Superior temporal gyrus (tissue), 1 donor: ENCODE results near the gene PLEKHG7.

Experiments used
- DNase-seq: peaks from one replicate; pipeline ENCODE4 v3.0.0-alpha.2; 2016; ENCODE audit errors: extremely low spot score

PLEKHG7 gene

DNA sequence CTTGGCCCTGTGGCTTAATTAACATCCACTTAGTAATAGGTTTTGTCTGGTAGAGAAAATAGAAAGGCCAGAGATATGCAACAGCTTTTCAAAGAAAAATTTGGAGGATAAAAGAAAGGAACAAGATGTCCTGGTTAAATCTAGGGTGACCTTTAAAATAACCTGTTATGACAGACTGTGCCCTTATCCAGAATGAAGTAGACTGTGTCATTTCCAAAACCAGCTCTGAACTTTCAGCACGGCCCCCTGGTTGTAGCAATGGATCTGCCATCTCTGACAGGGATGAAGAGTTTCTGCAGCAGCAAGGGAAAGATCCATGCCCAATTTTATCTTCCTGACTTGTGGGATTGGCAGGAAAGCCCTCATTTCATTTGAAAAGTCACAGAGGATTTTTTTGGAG, 5.1 kb downstream of the PLEKHG7 start:
- no peak for DNase-seq

- no peak for DNase-seq
These were observed 12.8 kb downstream of the PLEKHG7 start for GRCh38 chr12:92715625-92716024.

GRCh38 chr12:92717202-92717601, 14.4 kb downstream of the PLEKHG7 start:
- DNase-seq = no peak

DNA sequence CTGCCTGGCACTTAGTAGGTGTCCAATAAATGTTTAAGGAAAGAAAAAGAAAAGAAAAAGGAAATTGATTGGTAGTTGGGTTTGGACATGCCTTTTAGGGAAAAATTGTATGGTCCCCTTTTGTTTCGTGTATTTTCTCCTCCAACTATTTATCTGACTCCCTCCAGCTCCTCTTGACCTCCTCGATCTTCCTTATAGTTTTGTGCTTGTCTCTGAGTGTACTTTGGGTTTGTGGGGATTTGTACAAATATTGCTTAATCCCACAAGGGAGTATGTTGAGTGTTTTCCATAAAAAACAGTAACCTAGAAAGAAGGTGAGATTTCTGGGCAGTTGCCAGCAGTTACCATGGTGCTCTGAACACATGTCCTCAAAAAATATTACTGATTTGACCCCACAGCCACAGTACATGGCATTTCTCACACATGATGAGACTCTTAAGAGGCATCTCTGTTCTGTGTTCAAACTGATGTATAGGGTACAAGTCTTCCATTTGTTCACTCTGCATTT, 15.7 kb downstream of the PLEKHG7 start:
- DNase-seq = no peak

DNA sequence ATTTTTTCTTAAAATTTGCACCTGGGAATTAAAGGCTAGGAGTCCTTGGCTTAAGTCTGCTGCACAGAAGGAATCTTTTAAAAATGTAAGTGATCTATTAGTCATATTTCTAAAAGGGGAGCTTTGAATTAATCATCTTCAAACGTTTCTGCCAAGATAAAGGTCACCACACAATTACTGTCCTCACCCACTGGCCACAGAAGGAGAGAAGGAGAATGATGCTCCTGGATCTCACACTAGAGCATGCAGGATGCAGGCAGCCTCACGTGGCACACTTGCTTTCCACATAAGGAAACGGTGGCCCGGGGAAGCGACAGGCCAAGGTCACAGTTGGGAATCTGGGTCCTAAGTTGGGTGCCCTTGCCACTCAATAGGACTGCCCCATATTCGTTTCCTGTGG, 16.9 kb downstream of the PLEKHG7 start:
- no peak for DNase-seq

- no peak for DNase-seq
These were observed 18.3 kb downstream of the PLEKHG7 start for GRCh38 chr12:92721130-92721529.

GRCh38 chr12:92721656-92722055, 18.9 kb downstream of the PLEKHG7 start:
- DNase-seq = no peak

GRCh38 chr12:92722897-92723296, 20.1 kb downstream of the PLEKHG7 start:
- DNase-seq = peak; percentile 55

- no peak for DNase-seq
These were observed 24.1 kb downstream of the PLEKHG7 start for GRCh38 chr12:92726850-92727249.

DNA sequence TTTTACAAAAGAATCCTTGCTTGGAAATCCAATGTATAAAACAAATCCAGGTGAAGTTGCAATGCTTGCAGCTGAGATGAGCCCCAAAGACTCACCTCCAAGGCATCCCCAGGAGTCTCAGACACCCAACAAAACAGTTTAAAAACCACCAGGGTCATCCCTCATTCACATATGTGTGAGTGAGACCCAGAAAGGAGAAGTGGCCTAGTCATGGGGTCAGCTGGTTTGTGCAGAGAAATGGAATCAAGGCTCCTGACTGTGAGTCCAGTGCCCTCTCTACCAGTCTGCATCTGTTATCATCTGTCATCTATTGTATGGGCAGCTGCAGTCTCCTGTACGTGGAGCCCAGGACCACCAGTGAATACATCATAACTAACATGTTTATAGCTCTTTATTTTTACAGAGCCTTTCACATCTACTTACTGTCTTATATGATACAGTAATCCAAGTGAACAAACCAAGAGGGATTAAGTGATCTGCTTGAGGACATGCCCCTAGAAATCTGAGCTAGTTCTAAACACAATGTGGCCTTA, 27.1 kb downstream of the PLEKHG7 start:
- no peak for DNase-seq

GRCh38 chr12:92730758-92731157, 28.0 kb downstream of the PLEKHG7 start:
- DNase-seq = no peak

GRCh38 chr12:92732216-92732615, 29.4 kb downstream of the PLEKHG7 start:
- no peak for DNase-seq

DNA sequence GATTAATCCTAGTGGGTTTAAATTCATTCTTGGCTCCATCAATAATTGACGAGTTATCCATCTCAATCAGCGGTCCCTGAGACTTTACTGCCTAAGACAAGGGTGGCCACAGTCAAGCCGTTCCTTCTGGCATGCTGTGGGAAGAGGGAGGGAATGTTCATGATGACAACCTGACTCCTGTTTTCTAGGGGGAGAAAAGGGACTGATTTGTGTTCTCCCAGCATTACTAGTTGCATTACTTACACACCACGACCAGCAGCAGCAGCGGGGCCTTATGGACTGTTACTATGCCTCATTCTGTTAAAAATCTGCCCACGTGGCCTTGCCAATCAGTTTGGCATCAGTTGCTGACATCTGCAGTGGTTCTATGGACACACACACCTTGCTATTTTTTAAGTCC, 29.9 kb downstream of the PLEKHG7 start:
- no peak for DNase-seq

DNA sequence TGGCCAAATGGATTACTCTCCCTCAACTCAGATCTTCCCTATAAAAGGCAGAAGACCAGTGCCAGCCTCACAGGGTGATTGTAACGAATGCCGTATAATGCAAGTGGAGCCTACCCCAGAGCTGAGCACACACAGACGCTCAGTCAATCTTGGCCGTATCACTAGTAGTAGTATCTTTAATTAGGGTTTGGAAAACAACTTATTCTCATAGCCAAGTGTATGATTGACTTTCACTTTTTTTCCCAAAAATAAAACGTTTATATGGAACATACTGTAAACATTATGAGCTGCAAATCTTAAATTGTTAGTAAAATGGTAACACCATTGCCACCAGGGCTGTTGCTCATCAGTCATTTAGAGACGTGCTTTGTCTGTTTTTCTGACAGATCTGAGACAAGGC, 30.4 kb downstream of the PLEKHG7 start:
- no peak for DNase-seq

- DNase-seq = no peak
These were observed 30.9 kb downstream of the PLEKHG7 start for GRCh38 chr12:92733661-92734060.

DNA sequence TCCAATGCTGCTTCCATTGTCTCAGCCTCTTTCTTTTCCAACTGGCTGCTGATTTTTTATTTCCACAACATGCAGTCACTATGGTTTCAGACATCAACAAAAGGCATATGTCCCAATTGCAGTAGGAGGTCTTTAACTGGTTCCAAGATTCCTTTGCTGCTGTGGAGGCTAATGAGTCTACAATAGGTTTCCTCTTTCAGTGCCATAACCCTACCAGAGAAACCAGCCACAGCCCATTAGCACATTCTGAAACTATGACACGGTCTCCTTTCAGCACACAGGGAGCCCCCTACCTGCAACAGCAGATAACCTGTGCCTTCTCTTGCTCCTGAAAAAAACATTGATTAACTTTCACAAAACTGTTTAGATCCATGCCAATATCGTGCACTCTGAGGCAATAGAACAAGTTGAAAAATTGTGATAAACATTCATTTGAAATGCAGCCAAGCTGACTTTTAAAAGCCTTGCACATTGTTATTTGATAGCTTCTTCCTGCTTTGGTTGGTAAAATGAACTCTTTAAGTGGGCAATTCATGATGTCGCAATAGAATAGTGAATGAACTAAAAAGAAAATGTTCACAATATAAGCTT, 32.4 kb downstream of the PLEKHG7 start:
- no peak for DNase-seq

- no peak for DNase-seq
These were observed 33.8 kb downstream of the PLEKHG7 start for GRCh38 chr12:92736605-92737004.

DNA sequence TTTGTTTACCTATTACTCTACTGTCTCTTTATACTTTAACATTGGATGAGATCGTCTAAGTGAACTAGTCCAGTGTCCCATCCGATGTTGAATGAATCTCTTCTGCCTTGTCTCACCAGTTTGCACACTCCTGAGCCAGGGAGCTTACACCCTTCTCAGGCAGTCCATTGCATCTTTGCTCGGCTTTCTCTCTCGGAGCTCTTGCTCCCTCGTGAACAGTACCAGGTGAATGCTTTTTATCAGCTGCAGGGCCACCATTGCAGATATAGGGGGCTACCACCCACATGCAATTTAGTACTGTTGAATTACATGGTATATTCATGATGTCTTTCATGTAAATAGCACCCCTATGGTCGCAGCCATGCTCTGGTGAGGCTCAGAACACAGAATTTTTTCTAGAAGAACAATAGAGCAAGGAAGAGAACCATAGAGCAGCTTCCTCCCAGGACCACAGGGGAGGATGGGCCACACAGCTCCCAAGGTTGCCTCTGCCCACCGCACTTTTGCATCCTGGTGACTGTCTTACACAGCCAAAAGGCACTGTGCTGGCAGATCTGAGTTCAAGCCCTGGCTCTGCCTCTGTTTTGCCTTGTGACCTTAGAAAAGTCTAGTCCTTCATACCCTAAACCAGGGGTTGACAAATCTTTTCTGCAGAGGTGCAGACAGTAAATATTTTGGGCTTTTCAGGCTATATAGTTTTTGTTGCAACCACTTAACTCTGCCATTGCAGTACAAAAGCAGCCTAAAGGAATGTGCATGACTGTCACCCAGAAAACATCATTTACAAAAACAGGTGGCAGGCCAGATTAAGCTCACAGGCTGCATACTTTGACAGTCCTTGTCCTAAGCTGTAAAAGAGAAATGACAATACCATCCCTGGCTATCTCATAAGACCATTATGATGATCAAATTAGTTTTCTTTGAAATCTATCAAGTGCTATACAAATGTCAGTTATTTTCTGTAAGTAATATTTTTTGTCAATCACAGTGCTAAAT, 35.4 kb downstream of the PLEKHG7 start:
- no peak for DNase-seq

- no peak for DNase-seq
These were observed 36.3 kb downstream of the PLEKHG7 start for GRCh38 chr12:92739113-92739512.

- no peak for DNase-seq
These were observed 37.6 kb downstream of the PLEKHG7 start for GRCh38 chr12:92740411-92740810.

- DNase-seq = no peak
These were observed 40.2 kb downstream of the PLEKHG7 start for GRCh38 chr12:92743026-92743425.

DNA sequence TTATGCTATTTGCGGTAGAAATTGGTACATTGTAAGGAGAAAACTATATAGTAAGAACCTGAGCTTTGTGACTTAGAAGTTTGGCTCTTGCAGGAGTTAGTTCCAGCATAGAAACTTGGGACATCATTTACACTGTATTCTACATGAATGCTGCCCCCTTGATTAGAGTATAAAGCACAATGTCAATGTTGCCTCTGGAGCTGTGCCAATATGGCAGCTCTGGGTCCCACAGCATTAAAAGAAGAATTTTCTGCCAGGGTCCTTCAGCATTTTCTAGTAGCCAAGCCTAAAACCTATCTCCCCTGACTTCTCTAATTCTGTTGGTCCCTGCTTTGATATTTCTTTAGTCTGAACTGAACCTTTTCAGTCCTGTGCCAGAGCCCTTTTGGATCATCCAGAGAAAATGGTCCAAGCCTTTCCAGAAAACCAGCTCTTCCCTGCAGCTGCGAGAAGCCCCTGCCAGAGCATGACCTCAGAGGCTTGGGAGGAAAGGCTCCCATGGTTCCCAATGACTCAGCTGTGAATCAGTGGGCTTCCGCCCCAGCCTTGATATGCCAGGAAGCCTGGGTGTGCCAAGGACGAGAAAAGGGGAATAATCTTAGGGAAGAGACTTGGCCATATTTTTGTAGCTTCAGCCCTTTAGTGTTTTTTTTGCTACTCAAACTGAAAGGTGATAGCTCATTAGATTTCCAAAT, 43.2 kb downstream of the PLEKHG7 start:
- DNase-seq = peak; percentile 60
